ENCODE measurements around the gene MKNK1.

The MKNK1 gene

GRCh38 chr1:46557403-46557802, 46.7 kb downstream of the MKNK1 start:
- DNase-seq: no peak

- DNase-seq: no peak
These were observed 47.2 kb downstream of the MKNK1 start for GRCh38 chr1:46556822-46557221.

- DNase-seq: no peak
These were observed 48.0 kb downstream of the MKNK1 start for GRCh38 chr1:46555826-46556619.

- no peak for DNase-seq
These were observed 49.3 kb downstream of the MKNK1 start for GRCh38 chr1:46554597-46555381.

- no peak for DNase-seq
These were observed 49.9 kb downstream of the MKNK1 start for GRCh38 chr1:46554236-46554596.

GRCh38 chr1:46553506-46553905, 50.6 kb downstream of the MKNK1 start:
- no peak for DNase-seq

GRCh38 chr1:46552357-46553237, 51.5 kb downstream of the MKNK1 start:
- no peak for DNase-seq

- DNase-seq: no peak
These were observed 52.4 kb downstream of the MKNK1 start, which contains the start of gene KNCN for GRCh38 chr1:46551597-46552095. Gene KNCN, minus strand, starts transcription at chr1:46551647. Its CDS starts 432 bp downstream, at chr1:46551215.

GRCh38 chr1:46550751-46551231, 53.3 kb downstream of the MKNK1 start:
- DNase-seq: no peak

- no peak for DNase-seq
These were observed 54.1 kb downstream of the MKNK1 start for GRCh38 chr1:46549697-46550681.

GRCh38 chr1:46547481-46548383, 56.3 kb downstream of the MKNK1 start:
- DNase-seq: no peak

- DNase-seq: no peak
These were observed 57.9 kb downstream of the MKNK1 start for GRCh38 chr1:46546210-46546609.

- DNase-seq: no peak
These were observed 58.3 kb downstream of the MKNK1 start for GRCh38 chr1:46545784-46546183.

GRCh38 chr1:46544561-46545240, 59.4 kb downstream of the MKNK1 start:
- no peak for DNase-seq

- no peak for DNase-seq
These were observed 60.1 kb downstream of the MKNK1 start for GRCh38 chr1:46543761-46544560.

- DNase-seq: no peak
These were observed 60.7 kb downstream of the MKNK1 start for GRCh38 chr1:46543382-46543760.

GRCh38 chr1:46539972-46540371, 64.1 kb downstream of the MKNK1 start:
- DNase-seq: no peak

GRCh38 chr1:46538147-46538546, 65.9 kb downstream of the MKNK1 start:
- DNase-seq: no peak

GRCh38 chr1:46537651-46538050, 66.4 kb downstream of the MKNK1 start:
- DNase-seq: no peak
